ENCODE measurements around the gene DEPDC5.
"Not testable (repeated sequence)": the region's sequence is repeated elsewhere in the genome, so short reads cannot be mapped to it uniquely, and the experiment has no call there.

DEPDC5 gene

DNA sequence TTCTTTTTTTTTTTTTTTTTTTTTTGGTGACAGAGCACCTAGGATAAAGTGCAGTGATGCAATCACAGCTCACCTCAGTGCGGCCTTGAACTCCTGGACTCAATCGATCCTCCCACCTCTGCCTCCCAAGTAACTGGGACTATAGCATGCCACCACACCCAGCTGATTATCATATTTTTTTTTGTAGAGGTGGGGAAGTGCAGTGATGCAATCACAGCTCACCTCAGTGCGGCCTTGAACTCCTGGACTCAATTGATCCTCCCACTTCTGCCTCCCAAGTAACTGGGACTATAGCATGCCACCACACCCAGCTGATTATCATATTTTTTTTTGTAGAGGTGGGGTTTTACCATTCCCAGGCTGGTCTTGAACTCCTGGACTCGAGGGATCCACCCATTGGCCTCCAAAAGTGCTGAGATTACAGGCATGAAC, 61.6 kb downstream of the DEPDC5 start:
- DNase-seq (ENCODE audit: low spot score), result not testable (repeated sequence)

GRCh38 chr22:31816750-31817149, 62.9 kb downstream of the DEPDC5 start:
- DNase-seq (ENCODE audit: low spot score), result no peak

GRCh38 chr22:31818481-31819392, 64.9 kb downstream of the DEPDC5 start:
- DNase-seq (ENCODE audit: low spot score), result peak; percentile 21

GRCh38 chr22:31820655-31821054, 66.8 kb downstream of the DEPDC5 start:
- no peak for DNase-seq (ENCODE audit: low spot score)

GRCh38 chr22:31821572-31821971, 67.8 kb downstream of the DEPDC5 start:
- no peak for DNase-seq (ENCODE audit: low spot score)

DNA sequence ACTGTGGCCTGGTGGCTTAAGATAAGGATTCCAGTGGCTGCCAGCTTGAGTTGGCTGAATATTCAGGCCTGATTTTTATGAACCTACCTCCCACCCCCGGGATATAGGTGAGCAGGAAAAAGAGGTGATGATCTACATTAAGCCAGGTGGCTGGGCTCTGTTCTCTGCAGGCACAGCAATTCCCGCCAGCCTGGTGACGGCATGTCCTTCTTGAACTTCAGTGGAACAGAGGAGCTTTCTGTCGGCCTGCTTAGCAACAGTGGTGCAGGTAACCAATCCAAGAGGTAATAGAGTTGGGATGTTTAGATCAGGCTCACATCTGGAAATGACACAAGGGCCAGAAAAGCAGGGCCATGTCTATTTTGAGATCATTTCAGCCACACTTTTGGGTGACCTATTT, 68.7 kb downstream of the DEPDC5 start:
- DNase-seq (ENCODE audit: low spot score), result no peak

DNA sequence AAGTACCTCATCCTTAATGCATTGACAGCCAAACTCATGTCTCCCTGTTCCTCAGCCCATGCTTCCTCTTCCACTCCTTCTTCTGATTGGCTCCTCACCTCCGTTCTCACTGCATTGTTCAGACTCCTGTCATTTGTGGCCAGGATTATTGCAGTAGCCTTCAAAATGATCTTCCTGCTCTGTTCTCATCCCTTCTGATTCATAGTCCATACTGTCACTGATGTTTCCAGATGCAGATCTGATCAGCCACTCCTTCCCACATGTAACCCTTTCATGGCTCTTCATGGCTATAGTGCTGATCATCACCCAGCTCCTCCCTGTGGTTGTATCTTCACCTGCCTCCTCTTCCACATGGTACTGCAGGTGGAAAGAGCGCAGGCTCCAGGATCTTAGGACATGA, 71.7 kb downstream of the DEPDC5 start:
- no peak for DNase-seq (ENCODE audit: low spot score)

GRCh38 chr22:31826443-31826842, 72.6 kb downstream of the DEPDC5 start:
- no peak for DNase-seq (ENCODE audit: low spot score)

DNA sequence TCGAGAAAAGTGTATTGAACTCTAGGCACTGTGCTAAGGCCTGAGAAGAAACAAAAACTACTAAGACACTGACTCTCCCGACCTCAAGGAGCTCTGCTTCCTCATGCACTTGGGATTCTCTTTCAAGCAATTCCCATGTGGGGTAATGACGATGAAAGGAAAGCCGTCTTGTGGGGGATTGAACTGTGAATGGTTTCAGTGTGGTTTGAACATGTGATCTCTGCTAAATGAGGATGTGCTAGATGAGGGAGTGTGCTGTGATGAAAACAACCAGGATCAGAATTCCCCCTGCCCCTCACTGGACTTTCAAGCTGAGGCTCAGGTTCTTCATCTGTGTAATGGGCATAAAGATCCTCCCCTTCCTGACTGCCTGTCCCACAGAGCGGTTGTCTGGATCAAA, 74.9 kb downstream of the DEPDC5 start:
- no peak for DNase-seq (ENCODE audit: low spot score)

GRCh38 chr22:31829505-31829904, 75.7 kb downstream of the DEPDC5 start:
- peak; percentile 82 for DNase-seq (ENCODE audit: low spot score)

DNA sequence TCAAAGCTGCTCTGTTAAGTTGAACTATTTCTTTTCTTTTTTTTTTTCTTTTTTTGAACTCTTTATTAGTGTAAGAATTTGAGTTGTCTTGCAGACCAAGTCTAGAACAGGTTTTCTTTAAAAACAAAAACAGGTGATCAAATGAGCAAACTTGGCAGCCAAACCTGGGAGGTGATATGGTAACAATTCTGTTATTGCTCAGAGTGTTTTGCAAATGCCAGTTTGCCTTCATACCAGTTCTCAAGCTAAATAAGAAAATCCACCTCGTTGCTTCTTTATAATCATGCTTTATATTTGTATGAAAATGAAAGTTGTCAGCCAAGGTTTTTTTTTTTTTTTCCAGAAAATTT, 76.9 kb downstream of the DEPDC5 start:
- DNase-seq (ENCODE audit: low spot score), result no peak

DNA sequence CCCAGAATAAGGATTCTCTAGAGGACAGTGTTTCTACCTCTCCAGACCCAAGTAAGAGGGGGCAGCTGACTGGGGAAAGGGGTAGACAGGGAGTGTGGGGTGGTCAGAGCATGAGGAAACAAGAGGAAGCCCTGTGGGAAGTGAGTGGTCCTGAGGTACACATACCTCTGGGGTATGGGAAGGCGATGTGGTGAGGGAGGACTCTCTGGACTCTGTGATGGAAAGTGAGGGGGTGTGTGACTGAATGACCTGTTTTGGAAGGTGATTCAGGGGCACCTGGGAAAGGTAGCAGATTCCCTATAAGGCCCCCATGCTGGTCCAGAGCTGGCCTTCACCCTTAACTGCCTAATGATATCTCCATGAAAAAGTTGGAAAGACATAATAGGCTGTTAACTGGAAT, 80.1 kb downstream of the DEPDC5 start:
- DNase-seq (ENCODE audit: low spot score), result no peak

DNA sequence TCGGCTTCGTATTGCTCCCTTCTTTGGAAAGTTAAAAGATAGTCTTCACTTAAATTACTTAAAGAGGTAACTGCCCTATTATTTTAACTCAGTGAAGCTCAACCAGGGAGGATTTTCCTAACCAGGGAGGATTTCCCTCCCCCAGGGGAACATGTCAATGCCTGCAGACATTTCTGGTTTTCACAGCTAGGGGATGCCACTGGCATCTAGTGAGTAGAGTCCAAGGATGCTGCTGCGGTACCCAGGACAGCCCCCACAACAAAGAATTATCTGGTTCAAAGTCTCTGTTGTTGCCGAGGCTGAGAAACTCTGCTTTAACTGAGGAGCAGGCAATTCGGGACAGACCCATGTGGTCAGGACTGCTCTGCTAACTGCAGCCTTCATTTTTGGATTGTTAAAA, 82.2 kb downstream of the DEPDC5 start:
- no peak for DNase-seq (ENCODE audit: low spot score)

DNA sequence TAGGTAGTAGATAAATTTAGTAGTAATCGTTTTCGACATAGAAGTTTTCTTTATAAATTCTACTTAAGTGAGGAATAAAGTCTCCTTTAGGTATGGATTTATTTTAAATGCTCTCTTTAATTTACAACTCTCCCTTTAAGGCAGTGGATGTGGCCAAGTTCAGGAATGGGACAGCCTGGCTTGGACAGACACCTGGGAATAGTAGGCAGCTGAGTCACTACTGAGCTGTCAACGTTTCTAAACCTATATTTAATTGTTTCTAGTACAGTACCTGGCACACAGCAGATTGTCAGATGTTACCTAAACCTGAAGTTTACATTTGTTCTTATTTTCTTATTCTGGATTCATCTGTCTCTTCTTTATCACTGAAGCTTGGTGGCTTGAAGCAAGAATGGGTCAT, 85.1 kb downstream of the DEPDC5 start:
- no peak for DNase-seq (ENCODE audit: low spot score)

DNA sequence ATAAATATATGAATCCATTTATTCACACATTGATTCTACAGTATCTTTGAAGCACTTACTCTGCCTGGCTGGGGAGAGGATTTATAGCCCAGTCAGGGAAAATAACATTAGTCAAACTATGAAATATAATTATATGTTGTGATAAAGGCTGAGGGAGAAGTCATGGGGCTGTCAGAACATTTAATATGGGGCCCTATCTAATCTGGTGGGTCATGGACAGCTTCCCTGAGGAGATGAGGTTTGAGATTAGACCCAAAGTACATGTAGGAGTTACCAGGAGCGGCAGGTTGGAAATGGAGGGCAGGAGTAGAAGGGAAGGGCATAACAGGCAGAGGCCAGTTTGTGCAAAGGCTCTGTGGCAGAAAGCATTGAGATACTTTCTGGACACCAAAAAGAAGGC, 86.2 kb downstream of the DEPDC5 start:
- no peak for DNase-seq (ENCODE audit: low spot score)

DNA sequence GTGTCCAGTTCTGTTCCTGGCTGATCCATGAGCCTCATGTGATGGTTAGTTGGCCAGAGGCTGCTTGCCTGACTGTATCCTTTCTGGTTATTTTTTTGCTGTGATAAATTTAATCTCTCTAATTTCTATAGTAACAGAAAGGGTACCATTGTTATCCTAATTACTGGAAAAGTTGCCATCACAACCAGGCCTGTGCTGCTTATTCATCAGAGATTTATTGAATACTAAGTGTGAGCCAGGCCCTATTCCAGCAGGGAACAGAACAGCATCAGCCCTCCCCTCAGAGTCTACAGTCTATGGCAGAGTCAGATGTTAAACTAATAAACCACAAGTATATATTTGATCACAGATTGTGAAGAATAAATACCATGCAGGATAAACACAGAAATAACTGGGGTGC, 86.8 kb downstream of the DEPDC5 start:
- no peak for DNase-seq (ENCODE audit: low spot score)

- no peak for DNase-seq (ENCODE audit: low spot score)
Observed at GRCh38 chr22:31841078-31841827, 87.4 kb downstream of the DEPDC5 start.

- no peak for DNase-seq (ENCODE audit: low spot score)
Observed at GRCh38 chr22:31843526-31843925, 89.7 kb downstream of the DEPDC5 start.

- no peak for DNase-seq (ENCODE audit: low spot score)
Observed at GRCh38 chr22:31844941-31845340, 91.1 kb downstream of the DEPDC5 start.

- peak; percentile 35 for DNase-seq (ENCODE audit: low spot score)
Observed at GRCh38 chr22:31846161-31847115, 92.6 kb downstream of the DEPDC5 start.

DNA sequence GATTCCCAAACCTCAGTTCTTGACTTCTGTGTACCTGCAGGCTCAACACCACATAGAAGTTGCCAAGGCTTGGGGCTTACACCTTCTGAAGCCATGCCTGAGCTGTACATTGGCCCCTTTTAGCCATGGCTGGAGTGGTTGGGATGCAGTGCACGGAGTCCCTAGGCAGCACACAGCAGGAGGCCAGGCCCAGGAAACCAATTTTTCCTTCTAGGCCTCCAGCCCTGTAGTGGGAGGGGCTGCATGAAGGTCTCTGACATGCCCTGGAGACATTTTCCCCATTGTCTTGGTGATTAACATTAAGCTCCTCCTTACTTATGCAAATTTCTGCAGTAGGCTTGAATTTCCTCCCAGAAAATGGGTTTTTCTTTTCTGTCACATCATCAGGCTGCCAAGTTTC, 94.6 kb downstream of the DEPDC5 start:
- DNase-seq (ENCODE audit: low spot score), result no peak

DNA sequence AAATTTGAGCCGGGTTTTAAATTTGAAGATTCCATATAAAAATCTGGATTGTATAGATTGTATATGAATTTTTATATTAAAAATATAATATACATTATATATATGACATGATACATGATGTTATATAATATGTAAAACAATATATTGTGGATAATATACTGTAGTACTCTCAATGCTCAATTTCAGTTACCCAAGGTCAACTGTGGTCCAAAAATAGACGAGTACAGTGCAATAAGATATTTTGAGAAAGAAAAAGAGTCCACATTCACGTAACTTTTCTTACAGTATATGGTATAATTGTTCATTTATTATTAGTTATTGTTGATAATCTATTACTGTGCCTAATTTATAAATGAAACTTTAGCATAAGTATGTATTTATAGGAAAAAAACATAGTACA, 96.3 kb downstream of the DEPDC5 start:
- DNase-seq (ENCODE audit: low spot score), result no peak
